ENCODE measurements around the gene MFRP.

GRCh38 chr11:119343726-119344125, 2.8 kb downstream of the MFRP start:
- TF ChIP-seq, protein P1, sequence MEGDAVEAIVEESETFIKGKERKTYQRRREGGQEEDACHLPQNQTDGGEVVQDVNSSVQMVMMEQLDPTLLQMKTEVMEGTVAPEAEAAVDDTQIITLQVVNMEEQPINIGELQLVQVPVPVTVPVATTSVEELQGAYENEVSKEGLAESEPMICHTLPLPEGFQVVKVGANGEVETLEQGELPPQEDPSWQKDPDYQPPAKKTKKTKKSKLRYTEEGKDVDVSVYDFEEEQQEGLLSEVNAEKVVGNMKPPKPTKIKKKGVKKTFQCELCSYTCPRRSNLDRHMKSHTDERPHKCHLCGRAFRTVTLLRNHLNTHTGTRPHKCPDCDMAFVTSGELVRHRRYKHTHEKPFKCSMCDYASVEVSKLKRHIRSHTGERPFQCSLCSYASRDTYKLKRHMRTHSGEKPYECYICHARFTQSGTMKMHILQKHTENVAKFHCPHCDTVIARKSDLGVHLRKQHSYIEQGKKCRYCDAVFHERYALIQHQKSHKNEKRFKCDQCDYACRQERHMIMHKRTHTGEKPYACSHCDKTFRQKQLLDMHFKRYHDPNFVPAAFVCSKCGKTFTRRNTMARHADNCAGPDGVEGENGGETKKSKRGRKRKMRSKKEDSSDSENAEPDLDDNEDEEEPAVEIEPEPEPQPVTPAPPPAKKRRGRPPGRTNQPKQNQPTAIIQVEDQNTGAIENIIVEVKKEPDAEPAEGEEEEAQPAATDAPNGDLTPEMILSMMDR (IDR thresholded peaks at IDR 0.05; ENCODE audit: insufficient read depth, low read length, poor library complexity, severe bottlenecking) = no peak
- TF ChIP-seq EZH2phosphoT487 (conservative IDR thresholded peaks at IDR 0.05; ENCODE audit: low read length) = no peak
